Embryonic facial prominence (tissue), 1 donor: ENCODE data around the gene PRPF40A.

ENCODE experiments used
- DNase-seq: peaks from one replicate; pipeline ENCODE4 v3.0.0-alpha.2; 2016; ENCODE audit errors: extremely low spot score

The PRPF40A gene

DNA sequence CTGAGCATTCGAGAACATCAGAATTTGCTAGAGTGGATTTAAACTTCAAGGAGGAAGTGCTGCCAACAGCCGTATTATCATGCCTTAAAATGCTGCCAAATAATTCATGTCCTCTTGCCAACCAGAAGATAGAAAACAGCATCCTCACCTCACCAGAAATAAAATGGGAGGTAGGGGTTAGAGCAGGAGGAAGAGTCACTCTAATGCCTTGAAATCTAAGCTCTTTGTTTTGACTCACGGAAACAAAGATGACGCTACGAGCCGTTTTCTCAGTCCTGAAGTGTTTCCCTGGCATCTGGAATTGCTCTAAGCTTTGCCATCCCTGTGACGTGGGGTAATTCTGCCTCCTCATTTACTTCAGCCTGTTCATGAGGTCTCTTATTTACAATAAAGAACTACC, 97.1 kb downstream of the PRPF40A start:
- peak; percentile 39 for DNase-seq

GRCh38 chr2:152618193-152618564, 99.1 kb downstream of the PRPF40A start:
- no peak for DNase-seq

- DNase-seq = no peak
These were observed 99.6 kb downstream of the PRPF40A start for GRCh38 chr2:152617456-152618192.

- DNase-seq = no peak
These were observed 102.1 kb downstream of the PRPF40A start for GRCh38 chr2:152615177-152615576.

DNA sequence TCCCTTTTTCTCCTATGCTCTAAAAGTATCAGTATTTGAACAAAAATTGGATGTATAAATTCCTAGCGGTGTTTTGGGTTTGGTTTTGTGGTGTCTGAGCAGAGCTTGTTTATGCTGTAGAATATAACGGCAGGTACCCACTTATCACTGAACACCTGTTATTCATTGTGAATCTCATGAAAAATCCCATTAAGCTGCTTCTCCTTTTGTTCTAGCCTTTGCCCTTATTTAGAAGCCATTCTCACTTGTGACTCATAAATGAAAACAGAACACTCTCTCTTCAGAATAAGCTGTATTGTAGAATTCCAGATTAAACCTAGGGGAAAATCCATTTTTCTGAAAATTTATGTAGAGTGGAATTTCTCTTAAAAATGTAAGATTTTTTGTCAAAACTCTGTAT, 104.0 kb downstream of the PRPF40A start:
- DNase-seq = no peak

DNA sequence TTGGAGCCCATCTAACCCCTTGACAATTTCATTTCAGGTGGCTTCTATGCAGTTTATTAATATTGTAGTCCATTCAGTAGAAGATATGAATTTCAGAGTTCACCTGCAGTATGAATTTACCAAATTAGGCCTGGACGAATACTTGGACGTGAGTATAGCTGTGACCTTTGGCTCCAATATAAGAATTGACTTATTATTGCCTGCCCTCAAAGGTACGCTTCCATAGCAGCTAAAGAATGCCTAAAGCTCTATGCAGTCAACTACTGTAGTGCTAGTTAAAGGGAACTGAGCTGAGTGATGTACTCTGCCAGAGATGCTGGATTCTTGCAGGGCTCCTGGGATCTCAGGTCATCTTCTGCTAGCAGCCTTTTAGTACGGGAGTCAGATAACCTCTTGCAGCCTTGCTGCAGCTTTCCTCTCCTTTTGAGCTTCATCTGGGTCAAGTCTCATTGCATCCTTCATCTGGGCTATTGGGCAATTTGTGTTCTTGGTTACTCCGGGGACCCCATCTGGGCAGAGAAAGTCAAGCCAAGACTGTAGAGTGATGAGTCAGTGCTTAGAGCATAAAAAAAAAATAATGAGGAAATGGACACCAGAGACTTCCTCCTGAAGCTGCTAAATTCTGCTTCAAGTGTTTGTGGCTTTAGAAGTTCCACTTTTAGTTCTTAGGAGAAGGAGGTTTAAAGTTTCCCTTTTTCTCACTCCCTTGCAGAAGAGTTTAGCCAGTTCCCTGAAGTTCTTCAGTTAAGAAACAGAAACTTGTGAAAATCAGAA, 105.6 kb downstream of the PRPF40A start:
- DNase-seq = no peak

- DNase-seq = no peak
These were observed 107.6 kb downstream of the PRPF40A start for GRCh38 chr2:152609699-152610098.

- no peak for DNase-seq
These were observed 108.1 kb downstream of the PRPF40A start for GRCh38 chr2:152609154-152609553.

- DNase-seq = no peak
These were observed 109.4 kb downstream of the PRPF40A start for GRCh38 chr2:152607793-152608300.

DNA sequence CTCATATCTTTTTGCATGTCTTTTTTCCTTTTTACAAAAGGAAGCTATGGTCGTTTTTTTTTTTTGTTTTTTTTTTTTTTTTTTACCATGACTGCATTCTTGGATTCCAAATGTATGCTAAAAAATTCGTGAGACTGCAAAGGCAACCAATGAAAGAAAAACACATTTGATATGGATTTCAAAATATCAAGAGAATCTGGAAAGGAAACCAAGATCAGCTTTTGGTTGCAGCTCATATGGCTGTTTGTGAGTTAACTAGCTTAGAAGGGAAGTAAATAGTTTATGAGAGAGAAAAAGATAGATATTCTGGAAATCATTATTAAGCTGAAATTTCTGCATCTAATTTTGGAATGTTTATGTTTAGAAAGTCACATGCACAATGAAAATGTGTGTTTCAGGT, 110.3 kb downstream of the PRPF40A start:
- no peak for DNase-seq

GRCh38 chr2:152606081-152606480, 111.2 kb downstream of the PRPF40A start:
- no peak for DNase-seq

DNA sequence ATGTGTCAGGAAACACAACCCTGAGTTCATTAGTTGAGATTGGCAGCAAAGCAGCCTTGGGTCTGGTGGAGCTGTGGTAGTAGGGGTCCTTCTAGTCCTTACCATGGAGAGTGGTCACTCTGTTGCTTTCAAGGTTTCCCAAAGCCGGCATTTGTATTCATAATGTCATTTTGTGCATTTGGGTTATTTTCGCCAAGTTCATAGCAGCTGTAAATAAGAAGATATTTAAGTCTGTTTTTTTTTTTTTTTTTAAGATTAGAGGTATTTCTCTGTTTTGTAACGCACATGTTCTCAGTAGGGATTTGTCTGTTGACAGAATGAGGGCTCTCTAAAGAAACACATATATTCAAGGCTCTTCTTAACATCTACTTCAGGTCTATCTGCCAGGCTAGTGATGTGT, 114.1 kb downstream of the PRPF40A start:
- DNase-seq = no peak

DNA sequence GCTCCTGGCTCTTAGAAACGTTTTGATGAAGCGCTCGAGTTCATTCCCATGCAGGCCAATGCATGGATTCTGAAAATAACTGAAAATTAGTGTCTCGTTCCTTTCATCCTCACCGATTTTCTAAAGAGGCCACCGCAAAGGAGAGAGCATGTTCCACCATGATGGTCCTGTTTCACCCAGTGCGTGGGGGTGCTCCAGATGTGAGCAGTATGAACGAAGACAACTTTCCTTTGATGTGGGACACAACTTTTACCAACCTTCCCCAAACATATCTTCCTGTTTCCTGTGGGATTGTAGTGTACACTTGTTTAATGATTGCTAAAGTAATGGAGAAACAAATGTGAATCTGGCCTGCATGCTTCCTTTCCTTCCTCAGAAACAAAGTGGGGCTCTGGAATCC, 114.5 kb downstream of the PRPF40A start:
- no peak for DNase-seq
